Muscle layer of colon (tissue), 2 donors: ENCODE results near the gene FOXN3.

Experiments used
- H3K27ac ChIP-seq: one replicate; pipeline ENCODE4 v1.7.0; 2013; ENCODE audit warnings: low read depth, mild to moderate bottlenecking, low read length, moderate library complexity
- H3K27me3 ChIP-seq, 2 donors: one replicate each; pipeline ENCODE4 v1.7.0; 2013; ENCODE audit warnings: low read length in 2 of 2, mild to moderate bottlenecking in 2 of 2; ENCODE audit not compliant: insufficient read depth in 2 of 2, control insufficient read depth in 1 of 2
- H3K36me3 ChIP-seq: one replicate; pipeline ENCODE4 v1.7.0; 2013; ENCODE audit warnings: mild to moderate bottlenecking, low read length; ENCODE audit not compliant: insufficient read depth
- H3K4me1 ChIP-seq: one replicate; pipeline ENCODE4 v1.7.0; 2013; ENCODE audit warnings: mild to moderate bottlenecking, low read length; ENCODE audit not compliant: insufficient read depth
- H3K4me3 ChIP-seq, 2 donors: one replicate each; pipeline ENCODE4 v1.7.0; 2013; ENCODE audit warnings: low read length in 2 of 2, low read depth in 1 of 2, mild to moderate bottlenecking in 1 of 2, moderate library complexity in 1 of 2
- H3K9ac ChIP-seq: one replicate; pipeline ENCODE4 v1.7.0; 2013; ENCODE audit warnings: low read length
- H3K9me3 ChIP-seq: one replicate; pipeline ENCODE4 v1.7.0; 2013; ENCODE audit warnings: mild to moderate bottlenecking, low read length
- donor health status: abdominal sarcoma.
- donor health status: Adenocarcinoma of cecum.

Gene FOXN3

GRCh38 chr14:89417091-89417464 is at the start of gene FOXN3:
FOXN3 (minus strand) TSS chr14:89417233; CDS start chr14:89412476, 4,757 bp downstream.
- Histone ChIP-seq H3K36me3 (peaks cover 2% of the 10 kb centered on the region), H3K27me3 (no peaks in the 10 kb centered on the region), H3K4me1 (peaks cover 21% of the 10 kb centered on the region), H3K9me3 (no peaks in the 10 kb centered on the region), H3K4me3 (peak within 1 kb of the TSS; percentile 85 to 90), H3K27ac (peak within 1 kb of the TSS; percentile 93), H3K9ac (peak within 1 kb of the TSS; percentile 87)

- Histone ChIP-seq H3K27me3 (no peaks in the 10 kb centered on the region), H3K36me3 (no peaks in the 10 kb centered on the region), H3K27ac (no peak overlapping the region), H3K9me3 (no peaks in the 10 kb centered on the region), H3K9ac (no peak overlapping the region), H3K4me3 (no peak overlapping the region), H3K4me1 (peaks cover 4% of the 10 kb centered on the region)
These were observed 49.5 kb upstream of the FOXN3 start for GRCh38 chr14:89466484-89466883.

GRCh38 chr14:89465876-89466275 is 48.8 kb upstream of the FOXN3 start:
- peaks cover 4% of the 10 kb centered on the region for H3K4me1 ChIP-seq
- no peaks in the 10 kb centered on the region for H3K36me3 ChIP-seq
- no peaks in the 10 kb centered on the region for H3K27me3 ChIP-seq
- no peaks in the 10 kb centered on the region for H3K9me3 ChIP-seq
- H3K9ac ChIP-seq: no peak overlapping the region
- no peak overlapping the region for H3K4me3 ChIP-seq
- H3K27ac ChIP-seq: no peak overlapping the region

GRCh38 chr14:89461256-89461655 is 44.2 kb upstream of the FOXN3 start:
- H3K27ac ChIP-seq: no peak overlapping the region
- no peaks in the 10 kb centered on the region for H3K36me3 ChIP-seq
- H3K27me3 ChIP-seq: no peaks in the 10 kb centered on the region
- H3K9ac ChIP-seq: no peak overlapping the region
- no peaks in the 10 kb centered on the region for H3K4me1 ChIP-seq
- H3K4me3 ChIP-seq: no peak overlapping the region
- no peaks in the 10 kb centered on the region for H3K9me3 ChIP-seq

GRCh38 chr14:89458713-89459420 is 41.8 kb upstream of the FOXN3 start:
- no peaks in the 10 kb centered on the region for H3K27me3 ChIP-seq
- no peaks in the 10 kb centered on the region for H3K9me3 ChIP-seq
- no peak overlapping the region for H3K27ac ChIP-seq
- H3K9ac ChIP-seq: no peak overlapping the region
- H3K36me3 ChIP-seq: no peaks in the 10 kb centered on the region
- H3K4me1 ChIP-seq: no peaks in the 10 kb centered on the region
- H3K4me3 ChIP-seq: no peak overlapping the region

- H3K27ac ChIP-seq: no peak overlapping the region
- H3K27me3 ChIP-seq: no peaks in the 10 kb centered on the region
- no peaks in the 10 kb centered on the region for H3K36me3 ChIP-seq
- no peaks in the 10 kb centered on the region for H3K4me1 ChIP-seq
- no peaks in the 10 kb centered on the region for H3K9me3 ChIP-seq
- no peak overlapping the region for H3K9ac ChIP-seq
- no peak overlapping the region for H3K4me3 ChIP-seq
These were observed 40.0 kb upstream of the FOXN3 start for GRCh38 chr14:89457007-89457406.

GRCh38 chr14:89455412-89455811 is 38.4 kb upstream of the FOXN3 start:
- Histone ChIP-seq H3K36me3 (no peaks in the 10 kb centered on the region), H3K9me3 (no peaks in the 10 kb centered on the region)

GRCh38 chr14:89454996-89455395 is 38.0 kb upstream of the FOXN3 start:
- Histone ChIP-seq H3K4me1 (no peaks in the 10 kb centered on the region), H3K4me3 (no peak overlapping the region), H3K9ac (no peak overlapping the region), H3K9me3 (no peaks in the 10 kb centered on the region), H3K27ac (no peak overlapping the region), H3K27me3 (no peaks in the 10 kb centered on the region), H3K36me3 (no peaks in the 10 kb centered on the region)

More at GRCh38 chr14:89455412-89455811, 38.4 kb upstream of the FOXN3 start:
- Histone ChIP-seq H3K27ac (no peak overlapping the region), H3K9ac (no peak overlapping the region), H3K4me3 (no peak overlapping the region), H3K27me3 (no peaks in the 10 kb centered on the region), H3K4me1 (no peaks in the 10 kb centered on the region)

GRCh38 chr14:89452281-89452680 is 35.2 kb upstream of the FOXN3 start:
- no peaks in the 10 kb centered on the region for H3K36me3 ChIP-seq
- H3K9me3 ChIP-seq: no peaks in the 10 kb centered on the region
- no peak overlapping the region for H3K27ac ChIP-seq
- H3K4me3 ChIP-seq: no peak overlapping the region
- no peak overlapping the region for H3K9ac ChIP-seq
- H3K27me3 ChIP-seq: no peaks in the 10 kb centered on the region
- no peaks in the 10 kb centered on the region for H3K4me1 ChIP-seq

GRCh38 chr14:89451229-89451628 is 34.2 kb upstream of the FOXN3 start:
- Histone ChIP-seq H3K9me3 (no peaks in the 10 kb centered on the region), H3K27me3 (no peaks in the 10 kb centered on the region), H3K9ac (no peak overlapping the region), H3K36me3 (no peaks in the 10 kb centered on the region), H3K4me1 (no peaks in the 10 kb centered on the region), H3K27ac (no peak overlapping the region), H3K4me3 (no peak overlapping the region)

GRCh38 chr14:89447182-89447944 is 30.3 kb upstream of the FOXN3 start:
- Histone ChIP-seq H3K27ac (no peak overlapping the region), H3K9ac (no peak overlapping the region), H3K4me3 (no peak overlapping the region), H3K27me3 (no peaks in the 10 kb centered on the region), H3K9me3 (no peaks in the 10 kb centered on the region), H3K36me3 (no peaks in the 10 kb centered on the region), H3K4me1 (no peaks in the 10 kb centered on the region)
